DOHH2 (cell line): ENCODE measurements around the gene RTRAF.

Source experiments
- H3F3A ChIP-seq: fragments of 200-600 bp; sonication (generic), shearing (Covaris generic); 2 replicates; pipeline ENCODE4 v1.6.0; 2016; ENCODE audit warnings: antibody characterized with exemption, mild to moderate bottlenecking; ENCODE audit not compliant: control insufficient read depth, insufficient read depth
- H3K27ac ChIP-seq: fragments of 200-600 bp; sonication (generic); 2 replicates; pipeline ENCODE4 v1.5.1; 2014; ENCODE audit warnings: low read depth, mild to moderate bottlenecking, low read length, moderate library complexity
- H3K27me3 ChIP-seq: fragments of 200-600 bp; sonication (generic); 2 replicates; pipeline ENCODE4 v1.6.1; 2014; ENCODE audit warnings: mild to moderate bottlenecking, low read length, mixed read lengths; ENCODE audit not compliant: control insufficient read depth
- H3K36me3 ChIP-seq: fragments of 200-600 bp; sonication (generic); 2 replicates; pipeline ENCODE4 v1.6.1; 2014; ENCODE audit warnings: mild to moderate bottlenecking, low read length, moderate library complexity, mixed read lengths; ENCODE audit not compliant: control insufficient read depth
- H3K4me1 ChIP-seq: fragments of 200-600 bp; sonication (generic); 2 replicates; pipeline ENCODE4 v1.6.1; 2014; ENCODE audit warnings: mild to moderate bottlenecking, low read length, mixed read lengths; ENCODE audit not compliant: control insufficient read depth
- H3K4me2 ChIP-seq: fragments of 200-600 bp; sonication (generic); 2 replicates; pipeline ENCODE4 v1.6.0; 2014; ENCODE audit warnings: mild to moderate bottlenecking, low read length, moderate library complexity
- H3K4me3 ChIP-seq: fragments of 200-600 bp; sonication (generic); 2 replicates; pipeline ENCODE4 v1.5.1; 2014; ENCODE audit warnings: mild to moderate bottlenecking, low read length, mixed read lengths
- H3K79me2 ChIP-seq: fragments of 200-600 bp; sonication (generic); 2 replicates; pipeline ENCODE4 v1.6.1; 2014; ENCODE audit warnings: mild to moderate bottlenecking, low read length, mixed read lengths; ENCODE audit not compliant: control insufficient read depth
- H3K9me2 ChIP-seq: fragments of 200-600 bp; sonication (generic); replicated peaks from 2 replicates; pipeline ENCODE4 v1.6.1; 2014; ENCODE audit warnings: mild to moderate bottlenecking, low read length, mixed read lengths; ENCODE audit not compliant: control insufficient read depth
- H3K9me3 ChIP-seq: fragments of 200-600 bp; sonication (generic); 2 replicates; pipeline ENCODE4 v1.6.1; 2014; ENCODE audit warnings: antibody characterized with exemption, low read length, mixed read lengths; ENCODE audit not compliant: control insufficient read depth, insufficient read depth
- H4K20me1 ChIP-seq: fragments of 200-600 bp; sonication (generic); 2 replicates; pipeline ENCODE4 v1.6.0; 2014; ENCODE audit warnings: low read depth, mild to moderate bottlenecking, antibody characterized with exemption, low read length, moderate library complexity; ENCODE audit not compliant: control insufficient read depth, insufficient read depth
- EZH2phosphoT487 ChIP-seq: fragments of 200-600 bp; sonication (generic); IDR thresholded peaks from 2 replicates; pipeline ENCODE4 v1.6.1; 2017; ENCODE audit warnings: borderline replicate concordance, mild to moderate bottlenecking, antibody characterized with exemption, low read length, moderate library complexity, mixed read lengths
- TF ChIP-seq, protein P1 (sequence below): fragments of 200-600 bp; sonication (generic); IDR thresholded peaks from one replicate; pipeline ENCODE4 v1.5.1; 2014; ENCODE audit warnings: antibody characterized with exemption, mild to moderate bottlenecking, low read depth, low read length; ENCODE audit not compliant: poor library complexity, severe bottlenecking

The RTRAF gene

DNA sequence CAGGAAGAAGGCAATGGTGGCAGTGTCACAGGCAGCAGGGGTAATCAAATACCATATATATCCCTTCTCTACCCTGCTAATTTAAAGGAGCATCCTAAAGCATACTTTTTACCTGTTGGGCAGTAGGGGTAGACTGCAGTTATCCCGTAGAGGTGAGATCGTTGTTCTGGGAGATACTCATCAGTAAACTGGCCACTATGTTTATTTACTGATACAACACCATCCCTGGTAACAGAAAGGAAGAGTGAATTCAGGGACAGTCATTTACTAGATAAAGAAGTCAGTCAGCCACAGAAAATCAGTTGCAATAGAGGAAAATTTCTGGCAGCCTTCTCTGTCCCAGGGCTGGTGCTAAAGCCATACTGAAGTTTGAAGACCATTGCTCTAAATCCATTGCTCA is 16.3 kb downstream of the RTRAF start:
- no peaks in the 10 kb centered on the region for H3K9me2 ChIP-seq
- no peak for TF ChIP-seq EZH2phosphoT487
- TF ChIP-seq, protein P1, sequence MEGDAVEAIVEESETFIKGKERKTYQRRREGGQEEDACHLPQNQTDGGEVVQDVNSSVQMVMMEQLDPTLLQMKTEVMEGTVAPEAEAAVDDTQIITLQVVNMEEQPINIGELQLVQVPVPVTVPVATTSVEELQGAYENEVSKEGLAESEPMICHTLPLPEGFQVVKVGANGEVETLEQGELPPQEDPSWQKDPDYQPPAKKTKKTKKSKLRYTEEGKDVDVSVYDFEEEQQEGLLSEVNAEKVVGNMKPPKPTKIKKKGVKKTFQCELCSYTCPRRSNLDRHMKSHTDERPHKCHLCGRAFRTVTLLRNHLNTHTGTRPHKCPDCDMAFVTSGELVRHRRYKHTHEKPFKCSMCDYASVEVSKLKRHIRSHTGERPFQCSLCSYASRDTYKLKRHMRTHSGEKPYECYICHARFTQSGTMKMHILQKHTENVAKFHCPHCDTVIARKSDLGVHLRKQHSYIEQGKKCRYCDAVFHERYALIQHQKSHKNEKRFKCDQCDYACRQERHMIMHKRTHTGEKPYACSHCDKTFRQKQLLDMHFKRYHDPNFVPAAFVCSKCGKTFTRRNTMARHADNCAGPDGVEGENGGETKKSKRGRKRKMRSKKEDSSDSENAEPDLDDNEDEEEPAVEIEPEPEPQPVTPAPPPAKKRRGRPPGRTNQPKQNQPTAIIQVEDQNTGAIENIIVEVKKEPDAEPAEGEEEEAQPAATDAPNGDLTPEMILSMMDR: no peak
- H3F3A ChIP-seq: 0 out of 2 replicates have a peak, but pooled peaks cover 3% of the 10 kb centered on the region
- H3K4me2 ChIP-seq: no peak overlapping the region
- no peaks in the 10 kb centered on the region for H3K27me3 ChIP-seq
- H3K27ac ChIP-seq: no peak overlapping the region
- no peak overlapping the region for H3K4me3 ChIP-seq
- no peaks in the 10 kb centered on the region for H3K4me1 ChIP-seq
- peaks cover 99% of the 10 kb centered on the region for H3K36me3 ChIP-seq
- no peaks in the 10 kb centered on the region for H3K9me3 ChIP-seq
- H4K20me1 ChIP-seq: no peaks in the 10 kb centered on the region
- no peaks in the 10 kb centered on the region for H3K79me2 ChIP-seq

DNA sequence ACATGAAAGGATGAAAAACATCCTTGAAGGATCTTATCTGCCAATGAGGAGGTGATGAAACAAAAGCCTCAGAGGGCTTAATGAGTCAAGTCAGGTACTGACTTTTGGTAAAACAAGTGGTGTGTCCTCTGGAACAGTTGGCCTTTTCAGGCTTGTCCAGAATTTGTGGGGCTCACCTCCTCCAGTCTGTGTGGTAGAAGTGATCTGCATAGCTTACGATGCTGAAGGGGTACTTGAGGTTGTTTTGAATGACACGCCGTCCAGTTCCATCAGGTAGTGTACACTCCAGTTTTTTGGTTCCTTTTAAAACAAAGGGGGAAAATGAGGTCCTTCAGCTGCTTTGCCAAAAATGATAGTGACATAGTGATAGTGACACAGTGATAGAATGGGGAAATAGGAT is 17.0 kb downstream of the RTRAF start:
- TF ChIP-seq, protein P1: no peak
- H3K4me3 ChIP-seq: no peak overlapping the region
- no peak overlapping the region for H3K27ac ChIP-seq

DNA sequence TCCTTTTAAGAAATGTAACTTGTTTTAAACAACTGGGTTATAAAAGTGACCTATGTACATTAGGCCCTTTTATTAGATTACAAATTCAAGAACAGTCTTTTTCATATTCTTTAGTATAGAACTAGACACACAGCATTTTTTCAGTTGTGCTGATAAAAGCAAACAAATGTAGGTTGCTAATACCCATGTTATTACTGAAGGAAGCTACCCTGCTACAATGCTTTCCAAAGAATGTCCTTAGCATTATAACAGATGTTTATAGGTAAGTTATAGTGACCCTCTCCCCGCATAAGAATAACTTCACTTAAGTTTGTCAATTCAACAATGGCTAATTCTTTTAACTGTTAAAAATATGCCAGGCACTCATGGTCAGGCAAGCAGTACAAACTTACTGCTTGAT is 17.9 kb downstream of the RTRAF start:
- H3K79me2 ChIP-seq: no peaks in the 10 kb centered on the region
- no peaks in the 10 kb centered on the region for H3K9me3 ChIP-seq
- no peaks in the 10 kb centered on the region for H3K27me3 ChIP-seq
- H3K4me2 ChIP-seq: no peak overlapping the region
- no peak overlapping the region for H3K27ac ChIP-seq
- no peak overlapping the region for H3K4me3 ChIP-seq
- no peaks in the 10 kb centered on the region for H4K20me1 ChIP-seq
- H3K4me1 ChIP-seq: no peaks in the 10 kb centered on the region
- peaks cover 95% of the 10 kb centered on the region for H3K36me3 ChIP-seq
- H3F3A ChIP-seq: 0 out of 2 replicates have a peak, but pooled peaks cover 9% of the 10 kb centered on the region
- TF ChIP-seq, protein P1: no peak
- TF ChIP-seq EZH2phosphoT487: no peak
- H3K9me2 ChIP-seq: no peaks in the 10 kb centered on the region

More for the DNA sequence above, 17.0 kb downstream of the RTRAF start:
- Histone ChIP-seq H3K79me2 (no peaks in the 10 kb centered on the region), H3K9me2 (no peaks in the 10 kb centered on the region), H3K4me1 (no peaks in the 10 kb centered on the region), H3K27me3 (no peaks in the 10 kb centered on the region), H3F3A (0 out of 2 replicates have a peak, but pooled peaks cover 3% of the 10 kb centered on the region), H3K4me2 (no peak overlapping the region), H4K20me1 (no peaks in the 10 kb centered on the region), H3K9me3 (no peaks in the 10 kb centered on the region), H3K36me3 (peaks cover 100% of the 10 kb centered on the region)
